Right lobe of liver (tissue), 5 donors: ENCODE results near the gene UBC. TPM values are rescaled to one million over a fixed set of nuclear protein-coding genes. Genes with fewer than 3 reads are reported as not detected.

Experiments used
- microRNA-seq, 2 donors: library from miRNA; unstranded; fragments of <30 nt; microRNA quantifications; one replicate each; pipeline ENCODE4, GENCODE V29; 2019 to 2020
- small RNA-seq, 2 experiments: library from RNA; depleted of rRNA; stranded (forward); fragments of <200 nt; gene quantifications; one replicate each; pipeline ENCODE3, GENCODE V24; 2016
- total RNA-seq, 6 experiments: library from RNA; depleted of rRNA in 2 of 6; stranded (reverse); fragments of >200 nt in 2 of 6; fragmentation: NEBNext Ultra II Directional in 3 of 6; extraction: Animal tissue kit (Norgen Biotek cat#: 25700) in 3 of 6; gene quantifications; one replicate each; pipeline versions ENCODE4 v1.1.0 to v1.2.4, GENCODE V29; 2016 to 2023
- donor health status: DM: no; HTN: no; CAD: no.
- donor health status: DM: no; HTN: no; CAD: no.
- donor health status: DM: no; HTN: yes; CAD: no.
- donor health status: DM: no; HTN: yes; CAD: no.

The UBC gene
- total RNA-seq, 6 experiments from 2014 or later, result 390 to 1,023 (median 604) TPM

Small RNA genes within 50 kb of the gene (microRNA-seq; reads per million reads assigned to microRNA genes)
- gene MIR5188, result 0 to 0.29 reads per million in 2 donors

Small RNA genes within 50 kb of the gene (small RNA-seq; reads per million reads assigned to genes)
- gene MIR5188, result 0 reads per million in 2 experiments
- gene RNU6-927P, result 0 reads per million in 2 experiments

Other genes starting within 250 kb of the UBC start
- 100 to 1,000 TPM; 128 to 359 (median 214) TPM for gene SCARB1, start 50.8 kb downstream of the UBC start, total RNA-seq
- 1 to 10 TPM; 5.2 to 8.7 (median 7.1) TPM for gene DHX37, start 74.5 kb upstream of the UBC start, total RNA-seq
- gene BRI3BP, start 79.0 kb upstream of the UBC start, total RNA-seq, result 10 to 100 TPM in 2 of 6 experiments, 1 to 10 TPM in 4; 4.7 to 11.4 (median 6.7) TPM
- gene AACS, start 150.8 kb upstream of the UBC start, total RNA-seq, result 10 to 100 TPM in 1 of 6 experiments, 1 to 10 TPM in 5; 3.2 to 11.3 (median 4.8) TPM